GOT3 (cell line): ENCODE data around the gene AASDHPPT.

Experiments
- DNase-seq: peaks from one replicate; lab custom pipeline; 2025; ENCODE audit warnings: mixed read lengths; lab: John Stamatoyannopoulos, UW

The AASDHPPT gene

GRCh38 chr11:106086135-106086534 lies 8.7 kb downstream of the AASDHPPT start:
- no peak for DNase-seq

DNA sequence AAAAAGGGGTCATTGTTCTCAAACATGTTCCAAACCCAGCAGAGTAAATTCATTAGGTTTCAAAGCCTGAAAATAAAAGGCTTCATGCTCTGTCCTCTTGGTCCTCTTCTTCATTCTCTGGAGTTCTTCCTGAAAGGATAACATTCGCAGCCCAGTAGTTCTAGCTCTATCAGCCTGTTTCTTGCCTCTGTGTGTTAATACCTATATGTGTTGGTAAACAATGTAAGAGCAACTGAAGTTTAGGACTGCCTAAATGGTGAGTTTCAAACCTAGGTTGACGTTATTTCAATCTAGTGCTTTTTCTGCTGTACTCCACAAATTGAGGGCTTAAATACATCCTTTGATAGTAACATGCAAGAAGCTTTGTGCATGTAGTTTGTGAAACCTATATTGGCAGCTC lies 9.4 kb downstream of the AASDHPPT start:
- DNase-seq: no peak

GRCh38 chr11:106087815-106088435 lies 10.5 kb downstream of the AASDHPPT start:
- no peak for DNase-seq

GRCh38 chr11:106088896-106089295 lies 11.4 kb downstream of the AASDHPPT start:
- DNase-seq: no peak

DNA sequence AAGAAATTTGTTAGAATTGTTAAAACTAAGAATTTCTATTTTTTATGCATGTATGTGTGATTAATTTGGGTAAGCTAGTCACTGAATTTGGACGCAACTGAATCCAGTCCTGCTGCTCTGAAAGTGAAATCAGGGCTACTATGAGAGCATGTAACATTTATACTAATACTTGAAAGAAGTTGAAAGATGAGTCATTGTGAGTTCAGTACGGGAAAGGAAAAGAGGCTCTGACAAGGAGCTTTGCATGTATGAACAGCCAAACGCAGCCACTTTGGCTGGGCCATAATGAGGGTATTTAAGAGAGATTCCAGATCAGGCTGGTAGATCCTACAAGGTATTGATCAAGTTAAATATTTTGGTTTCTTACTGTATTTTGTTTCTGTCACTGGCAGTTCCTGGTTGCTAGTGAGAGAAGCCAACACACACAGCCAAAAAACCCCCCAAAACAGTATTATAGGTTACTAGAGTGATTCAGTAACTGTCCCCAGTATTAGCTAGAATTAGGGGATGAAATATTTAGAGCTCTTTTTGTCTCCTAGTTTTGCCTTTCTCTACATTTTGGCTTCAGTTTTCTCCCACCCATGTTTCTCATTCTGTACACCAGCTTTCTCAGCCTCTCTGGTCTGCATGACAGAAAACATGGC lies 14.1 kb downstream of the AASDHPPT start:
- no peak for DNase-seq

DNA sequence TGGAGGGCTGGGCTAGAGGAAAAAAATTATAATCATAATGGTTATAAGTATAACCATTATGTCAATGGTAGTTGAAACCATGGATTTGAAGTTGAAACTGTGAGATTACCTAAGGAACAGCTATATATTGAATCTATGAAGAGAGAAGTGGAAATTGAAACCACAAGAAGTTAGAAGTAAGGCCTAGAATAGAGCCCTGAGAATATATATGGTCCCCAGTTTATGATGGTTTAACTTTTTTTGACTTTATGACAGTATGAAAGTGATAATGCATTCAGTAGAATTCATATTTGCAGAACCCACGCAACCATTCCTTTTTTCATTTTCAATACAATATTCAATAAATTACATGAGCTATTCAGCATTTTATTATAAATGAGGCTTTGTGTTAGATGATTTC lies 15.0 kb downstream of the AASDHPPT start:
- no peak for DNase-seq

DNA sequence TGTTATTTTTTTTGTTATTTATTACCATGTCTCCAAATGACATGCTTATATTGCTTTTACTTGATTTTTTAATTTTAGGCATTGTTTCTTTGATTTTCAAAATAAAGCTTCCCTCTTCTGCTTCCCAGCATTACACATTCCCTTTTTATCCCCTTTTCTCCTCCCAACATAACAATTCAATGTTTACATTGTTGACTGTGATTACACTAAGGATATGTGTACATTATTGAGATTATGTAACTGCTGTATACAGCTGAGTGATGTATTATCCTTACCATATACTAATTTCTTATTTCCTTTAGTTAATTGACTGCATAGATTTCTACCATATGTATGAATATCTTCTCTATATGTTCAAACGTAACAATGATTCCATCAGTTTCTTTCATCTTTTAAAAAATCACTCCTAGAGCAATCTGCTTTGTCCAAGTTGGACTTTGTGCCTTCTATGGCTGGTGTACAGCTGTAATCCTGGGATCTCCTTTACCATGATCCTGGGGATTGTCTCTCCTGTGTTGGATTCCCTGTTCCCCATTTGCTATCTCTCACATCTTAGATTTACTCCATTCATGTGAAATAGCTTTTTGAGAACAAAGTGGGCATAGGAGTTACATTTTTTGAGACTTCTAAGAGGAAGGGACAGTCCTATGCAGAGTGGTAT lies 21.6 kb downstream of the AASDHPPT start:
- DNase-seq: no peak

DNA sequence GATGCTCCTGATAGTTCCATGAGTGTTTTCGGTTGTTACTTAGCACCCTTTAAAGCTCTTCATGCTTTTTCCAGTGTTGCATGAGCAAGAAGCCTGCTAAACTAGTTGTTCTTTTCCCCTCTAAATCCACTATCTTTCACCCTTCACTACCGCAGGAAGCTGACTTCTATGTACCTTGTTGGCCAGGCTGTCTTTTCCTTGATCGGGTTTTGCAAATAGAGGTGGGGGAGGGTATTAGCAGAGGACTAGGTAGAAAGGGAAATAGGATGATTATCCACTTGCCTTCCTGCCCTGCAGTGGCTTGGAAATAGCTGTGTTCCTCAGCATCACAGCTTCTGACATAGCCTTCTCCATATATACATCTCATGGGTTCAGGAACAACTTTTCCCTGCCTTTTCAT lies 23.9 kb downstream of the AASDHPPT start:
- DNase-seq: no peak

DNA sequence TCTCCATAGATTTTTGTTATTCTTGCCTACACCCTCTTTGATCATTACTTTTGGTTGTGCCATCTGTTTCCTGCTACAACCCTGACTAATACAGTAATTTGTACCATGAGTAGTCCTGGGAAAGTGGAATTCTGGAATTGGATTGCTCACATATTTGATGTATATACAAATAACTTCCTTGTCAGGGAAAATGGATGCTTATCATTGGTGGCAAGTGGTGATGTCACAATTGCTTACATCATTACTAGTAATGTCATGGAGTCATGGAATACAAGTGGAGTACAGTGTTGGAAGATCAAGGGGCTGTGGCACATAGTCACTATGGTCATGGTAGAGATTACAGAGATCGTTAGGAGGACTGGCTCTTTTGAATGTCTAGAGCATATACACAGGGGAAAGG lies 24.4 kb downstream of the AASDHPPT start:
- no peak for DNase-seq

DNA sequence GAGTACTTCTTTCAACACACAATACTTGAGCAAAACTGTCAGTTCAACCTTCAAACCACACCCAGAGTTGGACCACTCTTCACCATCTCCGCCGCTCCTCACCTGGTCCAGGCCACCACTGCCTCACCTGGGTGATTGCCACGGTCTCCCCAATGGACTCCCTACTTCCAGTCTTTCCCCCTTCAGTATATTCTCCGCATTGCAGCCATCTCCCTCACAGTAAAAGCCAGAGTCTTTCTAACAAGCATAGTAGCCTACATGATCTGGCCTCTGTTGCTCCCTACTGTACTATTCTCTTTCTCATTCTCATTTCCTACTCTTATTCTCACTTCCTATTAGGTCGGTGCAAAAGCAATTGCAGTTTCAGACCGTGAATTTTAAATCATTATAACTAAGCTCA lies 28.5 kb downstream of the AASDHPPT start:
- DNase-seq: no peak

- DNase-seq: no peak
These were observed 44.3 kb downstream of the AASDHPPT start for GRCh38 chr11:106121570-106122320.

GRCh38 chr11:106127604-106128003 lies 50.1 kb downstream of the AASDHPPT start:
- no peak for DNase-seq

- DNase-seq: no peak
These were observed 51.3 kb downstream of the AASDHPPT start for GRCh38 chr11:106128740-106129139.

- no peak for DNase-seq
These were observed 54.5 kb downstream of the AASDHPPT start for GRCh38 chr11:106131998-106132397.

DNA sequence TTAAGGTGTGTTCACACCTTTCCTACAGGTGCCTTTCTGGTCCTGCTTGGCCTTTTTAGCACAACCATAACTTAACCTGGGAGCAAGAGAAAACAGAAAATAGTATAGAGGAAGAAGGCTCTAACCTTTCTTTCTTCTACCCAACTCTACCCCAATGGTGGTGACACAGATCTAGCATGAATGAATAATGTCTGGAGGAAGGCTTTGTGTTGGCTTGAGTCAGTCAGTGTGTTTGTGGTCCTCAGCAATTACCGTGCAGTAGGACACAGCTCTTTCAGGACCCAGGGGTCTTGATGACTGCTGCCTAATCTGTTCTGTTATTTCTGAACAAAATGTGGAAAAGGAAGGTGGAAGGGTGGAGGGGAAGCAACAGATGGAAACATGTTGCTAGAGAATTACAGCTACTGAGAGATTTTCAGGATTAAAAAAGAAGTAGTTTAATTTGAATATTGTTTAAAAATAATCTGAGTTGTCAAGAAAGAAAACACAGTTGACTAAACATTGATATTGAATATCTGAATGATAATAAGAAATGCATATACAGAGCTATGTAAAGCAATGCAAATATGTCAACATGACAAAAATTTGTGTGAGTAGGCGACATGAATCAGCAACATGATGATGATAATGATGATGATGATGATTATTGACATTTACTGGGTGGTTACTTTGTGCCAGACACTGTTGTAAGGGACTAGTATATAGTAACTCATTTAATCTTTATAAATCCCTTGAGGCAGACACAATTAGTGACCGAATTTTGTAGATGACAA lies 55.3 kb downstream of the AASDHPPT start:
- no peak for DNase-seq

GRCh38 chr11:106133529-106133928 lies 56.1 kb downstream of the AASDHPPT start:
- DNase-seq: no peak

GRCh38 chr11:106137061-106137460 lies 59.6 kb downstream of the AASDHPPT start:
- no peak for DNase-seq

DNA sequence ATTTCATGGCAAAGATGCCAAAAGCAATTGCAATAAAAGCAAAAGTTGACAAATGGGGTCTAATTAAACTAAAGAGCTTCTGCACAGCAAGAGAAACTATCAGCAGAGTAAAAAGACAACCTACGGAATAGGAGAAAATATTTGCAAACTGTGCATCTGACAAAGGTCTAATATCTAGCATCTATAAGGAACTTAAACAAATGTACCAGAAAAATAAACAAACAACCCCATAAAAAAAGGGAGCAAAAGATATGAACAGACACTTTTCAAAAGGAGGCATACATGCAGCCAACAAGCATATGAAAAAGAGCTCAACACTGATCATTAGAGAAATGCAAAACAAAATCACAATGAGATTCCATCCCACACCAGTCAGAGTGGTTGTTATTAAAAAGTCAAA lies 60.3 kb downstream of the AASDHPPT start:
- DNase-seq: no peak
